ENCODE measurements around the gene WDR62. TPM values are rescaled to one million over a fixed set of nuclear protein-coding genes. Genes with fewer than 3 reads are reported as not detected.
A peak's percentile ranks its signal among the peaks of the same experiment; 100 is the strongest.

WDR62 gene
- total RNA-seq, 1 donor from 2014 or later: 2.4 TPM

- ATAC-seq: no peak
Measured at GRCh38 chr19:36142496-36142895, 87.8 kb downstream of the WDR62 start.

- no peak for ATAC-seq
Measured at GRCh38 chr19:36144624-36145023, 89.9 kb downstream of the WDR62 start.

GRCh38 chr19:36149673-36150406, 95.1 kb downstream of the WDR62 start:
- ATAC-seq: peak; percentile 89

- peak; percentile 1 for ATAC-seq
Measured at GRCh38 chr19:36150586-36150985, 95.9 kb downstream of the WDR62 start.

GRCh38 chr19:36151144-36152018, 96.7 kb downstream of the WDR62 start:
- ATAC-seq: peak; percentile 6

- no peak for ATAC-seq
Measured at GRCh38 chr19:36152019-36152351, 97.3 kb downstream of the WDR62 start.

GRCh38 chr19:36152352-36153091, 97.8 kb downstream of the WDR62 start, which contains the start of gene COX7A1:
Gene COX7A1 (minus strand): TSS chr19:36152447. CDS start chr19:36152407, 40 bp downstream.
- no peak for ATAC-seq

GRCh38 chr19:36153126-36153525, 98.4 kb downstream of the WDR62 start:
- ATAC-seq: no peak

Other genes with a start within 250 kb of the WDR62 start
- not detected for gene PRODH2, start 242.1 kb upstream of the WDR62 start, total RNA-seq
- not detected for gene NPHS1, start 202.4 kb upstream of the WDR62 start, total RNA-seq
- gene KIRREL2, start 198.0 kb upstream of the WDR62 start, total RNA-seq: 0.24 TPM
- 0.84 TPM for gene APLP1, start 186.3 kb upstream of the WDR62 start, total RNA-seq
- gene NFKBID, start 154.4 kb upstream of the WDR62 start, total RNA-seq: 4.2 TPM
- gene HCST, start 152.4 kb upstream of the WDR62 start, total RNA-seq: 0.96 TPM
- 4.1 TPM for gene TYROBP, start 146.6 kb upstream of the WDR62 start, total RNA-seq
- 7.7 TPM for gene LRFN3, start 118.5 kb upstream of the WDR62 start, total RNA-seq
- 10.2 TPM for gene SDHAF1, start 59.7 kb upstream of the WDR62 start, total RNA-seq
- 0.88 TPM for gene SYNE4, start 46.1 kb upstream of the WDR62 start, total RNA-seq
- gene ALKBH6, start 40.7 kb upstream of the WDR62 start, total RNA-seq: 12.3 TPM
- gene CLIP3, start 22.0 kb upstream of the WDR62 start, total RNA-seq: 1.3 TPM
- 3.0 TPM for gene THAP8, start 612 bp upstream of the WDR62 start, total RNA-seq
- not detected for gene OVOL3, start 56.2 kb downstream of the WDR62 start, total RNA-seq
- 72.0 TPM for gene POLR2I, start 60.0 kb downstream of the WDR62 start, total RNA-seq
- gene TBCB, start 60.6 kb downstream of the WDR62 start, total RNA-seq: 81.5 TPM
- gene CAPNS1, start 85.2 kb downstream of the WDR62 start, total RNA-seq: 953 TPM
- 3.5 TPM for gene COX7A1, start 97.5 kb downstream of the WDR62 start, total RNA-seq
- 2.1 TPM for gene ZNF565, start 159.8 kb downstream of the WDR62 start, total RNA-seq
- gene ZNF146, start 160.2 kb downstream of the WDR62 start, total RNA-seq: 35.9 TPM

Data from esophagus mucosa (tissue), 1 donor.